T follicular helper cell (primary cell): Measurements from ENCODE around the gene DPYD.
"Not testable (repeated sequence)": the region's sequence is repeated elsewhere in the genome, so short reads cannot be mapped to it uniquely, and the experiment has no call there.

Experiments used
- DNase-seq: peaks from one replicate; pipeline ENCODE4 v3.0.0-alpha.2; 2020; ENCODE audit warnings: low read depth

The DPYD gene

DNA sequence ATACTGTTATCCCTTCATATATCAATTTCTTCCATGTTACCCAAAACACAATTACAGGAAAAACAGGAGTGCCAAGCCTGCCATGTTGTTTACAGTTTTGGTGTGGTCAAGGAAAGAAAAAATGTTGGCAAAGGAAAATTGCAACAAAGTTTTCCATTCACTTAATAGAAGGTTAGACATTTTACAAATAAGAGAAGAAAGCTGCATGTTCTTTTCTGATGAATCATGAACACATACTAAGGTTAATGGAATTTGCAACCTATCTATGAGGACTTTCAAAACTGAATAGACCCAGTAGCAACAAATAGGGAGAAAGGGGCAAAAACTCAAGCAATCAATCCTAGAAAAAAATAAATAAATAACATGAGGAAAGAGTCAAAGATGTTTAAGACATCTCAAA lies 556.7 kb downstream of the DPYD start:
- no peak for DNase-seq

DNA sequence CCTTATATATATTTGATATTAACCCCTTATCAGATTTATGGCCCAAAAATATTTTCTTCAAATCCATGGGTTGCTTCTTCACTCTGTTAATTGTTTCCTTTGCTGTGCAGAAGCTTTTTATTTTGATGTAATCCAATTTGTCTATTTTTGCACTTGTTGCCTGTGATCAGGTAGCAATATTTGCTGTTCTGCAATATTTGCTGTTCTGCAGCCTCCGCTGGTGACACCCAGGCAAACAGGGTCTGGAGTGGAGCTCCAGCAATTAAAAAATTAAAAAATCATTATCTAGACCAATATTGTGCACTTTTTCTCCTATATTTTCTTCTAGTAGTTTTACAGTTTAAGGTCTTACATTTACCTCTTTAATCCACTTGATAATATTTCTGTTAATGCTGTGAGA lies 564.5 kb downstream of the DPYD start:
- DNase-seq: no peak

DNA sequence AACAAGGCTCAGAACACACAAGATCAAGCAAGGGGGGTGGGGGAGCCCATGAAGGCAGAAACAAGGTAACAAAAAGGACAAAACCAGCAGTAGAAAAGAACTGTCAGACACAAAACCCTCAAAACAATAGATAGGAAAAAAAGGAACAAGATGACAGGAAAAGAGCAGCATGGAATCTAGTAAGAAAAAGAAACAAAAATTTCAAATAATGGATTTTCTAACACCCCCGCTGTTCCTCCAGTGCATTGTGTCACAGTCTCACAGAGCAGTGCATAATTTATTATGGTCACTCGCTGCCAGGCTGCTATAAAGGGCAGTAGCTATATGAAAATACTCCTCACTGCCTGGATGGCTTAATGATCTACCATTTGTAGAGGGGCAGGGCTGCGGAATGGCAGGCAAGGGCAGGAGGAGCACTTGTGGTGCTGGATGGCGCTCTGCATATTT lies 567.9 kb downstream of the DPYD start:
- no peak for DNase-seq

DNA sequence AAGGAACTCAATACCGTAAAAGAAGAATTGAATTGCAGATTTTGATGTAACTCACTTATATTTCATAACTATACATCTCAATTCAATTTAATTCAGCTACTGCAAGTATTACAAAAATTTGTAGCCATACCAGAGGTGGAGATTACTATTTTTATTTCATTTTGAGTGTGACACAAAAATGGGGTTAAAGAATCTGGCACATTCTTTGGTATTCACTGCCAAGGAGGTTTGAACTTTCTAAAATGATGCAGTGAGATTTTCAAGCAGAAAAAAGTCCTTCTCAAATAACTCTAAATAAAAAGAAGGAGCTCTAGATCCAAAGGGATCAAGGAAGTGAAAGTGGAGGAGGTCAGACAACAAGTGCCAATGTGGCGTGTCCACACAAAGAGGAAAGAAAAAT lies 569.0 kb downstream of the DPYD start:
- DNase-seq: no peak

DNA sequence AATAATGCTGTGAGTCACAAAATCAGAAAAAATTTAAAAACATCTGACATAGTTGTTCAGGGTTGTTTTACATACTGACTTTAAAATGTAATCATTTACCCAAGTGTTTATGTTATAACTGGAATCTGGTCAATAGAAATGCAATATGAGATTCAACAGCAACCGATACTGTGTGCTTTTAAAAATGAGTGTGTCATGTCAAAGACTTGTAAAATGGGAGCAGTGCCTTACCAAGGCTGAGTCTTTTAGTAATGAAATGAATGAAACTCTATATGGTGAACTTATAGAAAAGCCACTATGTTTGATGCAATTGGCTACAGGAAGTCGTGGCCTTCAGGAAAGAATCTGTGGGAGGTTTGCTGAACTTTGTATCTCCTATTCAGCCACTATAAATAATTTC lies 570.2 kb downstream of the DPYD start:
- no peak for DNase-seq

DNA sequence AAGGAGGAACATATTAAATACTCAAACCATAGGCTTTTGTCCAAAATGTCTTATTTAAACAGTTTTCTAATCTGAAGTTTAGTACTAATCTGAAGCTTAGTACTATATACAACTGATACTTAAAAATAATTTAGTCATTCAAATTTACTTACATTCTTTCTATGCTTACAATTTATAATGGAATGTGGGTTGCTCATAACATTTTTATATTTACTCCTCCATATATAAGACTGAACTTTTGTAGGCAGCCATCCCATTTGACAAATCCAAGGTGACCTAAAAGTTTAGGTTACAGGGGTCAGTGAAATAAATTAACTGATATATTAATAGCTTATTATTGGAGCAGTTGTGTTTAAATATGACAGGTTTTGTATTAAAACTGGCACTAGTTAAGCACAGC lies 570.6 kb downstream of the DPYD start:
- DNase-seq: no peak

DNA sequence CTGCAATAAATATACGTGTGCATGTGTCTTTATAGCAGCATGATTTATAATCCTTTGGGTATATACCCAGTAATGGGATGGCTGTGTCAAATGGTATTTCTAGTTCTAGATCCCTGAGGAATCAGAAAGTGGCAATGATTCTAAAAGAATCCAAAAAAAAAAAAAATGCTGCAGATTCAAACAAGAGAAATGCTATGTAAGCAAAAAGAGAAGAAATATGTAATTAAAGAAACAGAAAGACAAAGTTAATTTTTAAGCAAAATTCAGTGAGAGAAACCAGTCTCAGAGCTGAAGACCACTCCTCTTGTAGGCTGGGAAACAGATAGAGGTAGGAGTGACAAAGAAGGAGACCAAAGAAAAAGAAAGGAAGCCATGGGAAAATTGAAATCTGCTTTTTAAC lies 571.0 kb downstream of the DPYD start:
- DNase-seq: not testable (repeated sequence)

DNA sequence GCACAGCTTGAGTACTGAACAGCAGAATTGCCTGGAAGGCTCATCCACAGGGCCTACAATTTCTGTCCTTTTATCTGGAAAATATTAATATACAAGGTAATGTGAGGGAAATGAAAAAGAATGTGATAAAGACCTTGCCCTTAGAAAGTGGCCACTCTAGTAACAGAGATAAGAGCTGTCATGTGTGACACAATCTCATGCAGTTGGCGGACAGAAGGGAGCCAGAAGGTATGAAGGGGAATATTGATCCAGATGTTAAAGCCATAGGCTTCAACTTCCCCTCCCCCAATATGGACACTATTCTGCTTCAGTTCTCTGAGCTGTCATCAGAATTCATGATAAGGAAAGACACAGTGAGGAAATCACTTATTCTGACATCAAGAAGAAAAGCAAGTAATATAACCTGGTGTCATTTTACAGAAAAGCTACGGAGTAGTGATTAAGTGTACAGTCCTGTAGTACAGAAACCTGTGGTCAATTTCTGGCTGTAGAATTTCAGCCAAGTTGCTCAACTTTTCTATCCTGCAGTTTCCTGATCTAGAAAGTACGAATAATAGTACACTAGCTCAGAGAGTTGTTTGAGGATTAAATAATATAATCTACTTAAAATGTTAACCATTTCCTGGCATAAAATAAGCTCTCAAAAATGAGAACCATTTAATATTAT lies 572.1 kb downstream of the DPYD start:
- DNase-seq: no peak

DNA sequence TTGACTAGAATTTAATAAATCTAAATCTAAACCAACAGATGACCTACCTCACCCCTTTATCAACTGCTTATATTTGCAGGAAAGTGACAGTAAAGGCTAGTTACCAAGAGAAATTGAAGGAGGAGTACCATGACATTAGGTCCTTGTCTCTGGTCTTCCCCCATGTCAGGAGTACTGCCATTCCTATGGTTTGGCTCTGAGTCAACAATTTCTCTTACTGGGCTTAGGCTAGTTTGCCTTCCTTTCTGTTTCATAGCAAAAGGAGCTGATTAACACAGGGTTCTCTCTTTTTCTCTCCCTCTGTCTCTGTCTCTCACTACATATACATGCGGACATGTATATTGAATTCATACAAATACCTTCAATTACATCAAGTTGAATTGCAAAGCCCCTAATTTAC lies 579.9 kb downstream of the DPYD start:
- DNase-seq: no peak

DNA sequence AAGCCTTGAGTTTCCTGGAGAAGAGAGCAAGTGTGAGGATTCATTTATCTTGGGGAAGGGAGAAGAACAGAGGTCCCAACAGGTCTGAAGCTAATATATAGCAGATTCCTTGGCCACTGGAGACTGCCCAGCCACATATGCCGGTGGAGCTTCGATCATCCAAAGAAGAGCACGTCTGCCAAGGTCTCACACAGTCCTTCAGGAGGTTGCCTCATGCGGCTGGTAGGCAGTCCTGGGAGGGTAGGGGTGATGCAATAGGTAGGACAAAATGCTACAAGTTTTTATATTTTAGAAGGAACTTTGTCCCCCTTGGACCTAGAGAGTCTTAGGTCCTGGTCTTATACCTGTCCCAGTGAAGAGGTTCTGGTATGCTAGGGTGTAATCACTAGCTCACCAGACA lies 582.5 kb downstream of the DPYD start:
- no peak for DNase-seq

DNA sequence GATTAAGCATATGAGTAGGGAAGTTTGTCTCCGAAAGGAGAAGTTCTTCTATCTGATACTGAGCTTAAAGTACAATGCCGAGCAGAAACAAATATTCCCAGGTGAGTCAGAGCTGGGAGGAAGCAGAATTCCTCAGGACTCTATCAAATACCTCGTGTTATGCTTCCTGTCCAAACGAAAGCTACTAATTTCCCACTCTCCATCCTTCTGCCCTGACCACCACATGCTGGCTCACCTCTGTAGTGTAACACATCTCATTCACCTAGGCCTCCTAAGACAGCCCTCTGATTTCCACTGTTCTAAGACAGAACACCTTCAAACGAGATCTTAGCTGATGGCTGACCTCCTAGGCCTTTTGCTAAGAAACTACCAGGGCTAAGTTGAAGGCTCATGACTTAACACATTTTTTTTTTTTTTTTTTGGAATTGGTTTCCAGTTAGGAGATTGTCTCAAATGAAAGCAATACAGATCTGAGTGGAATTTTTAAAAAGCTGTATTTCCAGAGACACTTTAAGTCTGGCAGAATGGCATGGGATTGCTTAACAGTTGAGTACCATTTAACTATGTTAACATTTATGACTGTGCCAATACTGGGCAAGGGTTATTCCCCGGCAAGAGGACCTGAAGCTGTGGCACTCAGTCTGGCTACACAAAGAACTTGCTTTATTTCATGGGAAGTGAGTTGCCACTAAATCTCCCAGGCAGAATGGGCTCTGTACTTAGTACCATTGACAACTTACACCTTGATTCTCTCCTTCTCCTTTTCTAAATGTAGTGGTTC lies 583.4 kb downstream of the DPYD start:
- no peak for DNase-seq

DNA sequence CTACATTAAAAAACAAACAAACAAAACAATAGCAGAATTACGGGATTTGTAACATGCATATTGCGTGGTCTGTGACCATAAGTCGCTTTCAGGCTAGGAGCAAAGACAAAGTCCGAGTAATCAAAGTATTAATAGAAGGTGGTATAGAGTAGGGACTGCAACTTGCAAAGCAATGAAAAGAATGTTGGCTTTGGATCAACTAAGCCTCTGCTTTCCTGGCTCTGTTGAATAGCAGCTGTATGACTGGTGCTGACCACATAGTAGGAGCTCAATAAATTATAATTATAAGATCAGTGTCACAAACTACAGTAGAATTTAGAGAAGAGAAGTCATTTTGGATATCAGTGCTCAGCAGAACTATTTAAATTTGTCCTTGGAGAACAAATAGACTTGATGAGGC lies 586.4 kb downstream of the DPYD start:
- no peak for DNase-seq

DNA sequence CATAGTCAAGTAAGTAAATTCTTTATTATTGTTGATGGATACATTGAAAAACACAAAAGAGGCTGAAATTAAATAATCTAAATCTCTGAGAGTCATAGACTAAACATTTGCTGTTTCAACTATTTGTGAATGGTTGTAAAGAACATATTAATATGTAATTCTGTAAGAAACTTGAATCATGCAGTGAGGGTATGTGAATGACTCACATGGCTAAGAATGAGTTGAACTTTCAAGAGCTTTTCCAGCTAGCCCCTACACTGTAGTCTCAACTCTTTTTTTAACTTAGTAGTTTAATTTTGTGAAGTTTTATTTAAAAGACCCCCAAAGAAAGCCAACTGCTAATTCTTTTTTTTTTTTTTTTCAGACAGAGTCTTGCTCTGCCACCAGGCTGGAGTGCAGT lies 588.1 kb downstream of the DPYD start:
- no peak for DNase-seq

DNA sequence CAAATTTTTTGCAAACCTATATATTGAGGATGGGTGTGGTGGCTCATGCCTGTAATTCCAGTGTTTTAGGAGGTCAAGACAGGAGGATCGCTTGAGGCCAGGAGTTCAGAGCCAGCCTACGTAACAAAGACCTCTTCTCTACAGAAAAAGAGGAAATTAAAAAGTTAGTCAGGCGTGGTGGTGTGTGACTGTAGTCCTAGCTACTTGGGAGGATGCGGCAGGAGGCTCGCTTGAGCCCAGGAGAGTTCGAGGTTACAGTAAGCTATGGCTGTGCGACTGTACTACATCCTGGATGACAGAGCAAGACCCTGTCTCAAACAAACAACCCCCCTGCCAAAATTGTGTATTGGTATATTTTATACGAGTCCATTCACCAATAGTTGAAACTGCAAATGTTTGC lies 589.7 kb downstream of the DPYD start:
- no peak for DNase-seq

DNA sequence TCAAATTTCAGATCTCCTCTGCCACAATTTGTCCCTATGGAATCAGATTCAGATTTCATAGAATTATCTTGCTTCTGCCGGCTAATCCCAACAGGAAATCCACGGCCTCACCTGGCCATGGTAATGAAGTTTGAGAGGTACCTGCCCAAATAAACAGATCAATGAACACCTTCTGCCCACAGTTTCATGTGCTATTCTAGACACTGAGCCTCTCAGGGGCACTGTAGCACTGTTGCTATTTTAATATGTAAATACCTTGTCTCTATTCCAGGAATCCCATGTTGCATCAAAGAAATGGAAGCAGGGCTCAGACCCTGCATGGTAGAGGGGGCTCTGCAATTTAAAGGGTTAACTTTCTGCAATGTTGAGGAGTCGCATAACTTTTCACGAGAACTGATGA lies 606.1 kb downstream of the DPYD start:
- no peak for DNase-seq

DNA sequence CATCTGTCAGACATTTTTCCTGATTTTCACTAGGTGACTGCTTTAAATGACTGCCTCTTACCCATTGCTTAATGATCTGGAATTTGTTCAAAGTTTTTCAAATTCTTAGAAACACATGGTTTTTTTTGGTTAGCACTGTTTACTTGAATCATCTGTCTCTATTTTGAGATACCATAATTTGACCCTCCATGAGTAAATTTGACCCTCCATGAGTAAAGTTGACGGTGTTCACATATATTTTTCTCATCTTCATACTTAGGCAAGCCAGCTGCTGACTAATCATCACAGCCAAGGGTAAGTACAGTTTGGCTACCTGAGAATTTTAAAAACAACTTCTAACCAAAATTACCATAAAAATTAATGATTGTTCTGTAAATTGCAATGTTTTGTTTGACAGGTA lies 612.7 kb downstream of the DPYD start:
- no peak for DNase-seq

DNA sequence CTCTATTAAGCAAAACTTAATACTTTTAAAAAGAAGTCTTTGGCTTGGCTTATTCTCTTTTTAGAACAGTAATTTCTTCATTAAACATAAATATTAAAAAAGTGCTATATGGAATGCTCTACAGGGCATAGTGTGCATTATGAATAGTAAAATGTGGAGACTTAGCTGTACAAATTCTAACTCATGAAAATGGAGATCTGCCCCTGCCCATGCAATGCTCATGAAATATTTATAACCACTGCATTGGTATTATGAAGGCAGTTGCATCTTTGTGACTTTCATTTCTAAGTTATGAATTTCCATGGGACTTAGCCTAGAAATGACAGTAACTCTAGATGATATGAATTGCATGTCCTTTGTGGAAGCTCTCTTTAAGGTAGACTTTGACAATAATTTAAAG lies 613.3 kb downstream of the DPYD start:
- DNase-seq: no peak

DNA sequence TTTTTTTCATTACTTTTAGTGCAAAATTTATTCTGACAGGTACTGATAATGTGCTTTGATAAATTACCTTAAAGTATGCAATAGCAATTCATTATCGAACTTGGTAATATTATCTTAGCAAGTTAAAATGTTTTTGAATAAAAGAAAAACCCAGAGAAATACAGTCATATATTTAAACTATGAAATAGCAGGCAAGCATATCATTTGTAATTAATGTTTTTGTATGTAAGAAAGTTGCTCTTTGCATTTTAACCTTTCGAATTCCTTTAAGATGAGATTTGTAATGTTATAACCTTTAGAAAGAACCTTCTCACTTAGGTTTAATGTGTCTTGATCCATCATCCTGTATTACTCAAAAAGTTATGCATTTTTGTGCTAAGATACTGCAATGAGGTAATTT lies 613.7 kb downstream of the DPYD start:
- no peak for DNase-seq

DNA sequence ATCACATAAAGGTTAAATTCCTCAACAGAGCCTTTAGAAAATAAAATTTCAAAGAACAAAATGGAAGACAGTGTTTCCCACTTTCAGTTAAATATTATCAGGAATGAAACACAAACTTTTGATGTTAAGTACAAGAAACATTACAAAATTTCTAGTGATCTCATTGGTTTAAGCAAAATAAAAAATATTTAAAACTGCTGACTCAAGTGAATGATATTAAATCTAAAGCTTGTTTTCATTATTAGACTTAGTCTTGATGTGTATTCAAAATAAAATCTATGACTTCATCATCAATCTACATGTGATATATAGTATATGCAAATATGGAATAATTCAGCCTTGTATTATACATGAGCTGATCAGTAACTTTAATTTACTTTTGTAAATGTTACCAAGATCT lies 614.3 kb downstream of the DPYD start:
- DNase-seq: no peak

DNA sequence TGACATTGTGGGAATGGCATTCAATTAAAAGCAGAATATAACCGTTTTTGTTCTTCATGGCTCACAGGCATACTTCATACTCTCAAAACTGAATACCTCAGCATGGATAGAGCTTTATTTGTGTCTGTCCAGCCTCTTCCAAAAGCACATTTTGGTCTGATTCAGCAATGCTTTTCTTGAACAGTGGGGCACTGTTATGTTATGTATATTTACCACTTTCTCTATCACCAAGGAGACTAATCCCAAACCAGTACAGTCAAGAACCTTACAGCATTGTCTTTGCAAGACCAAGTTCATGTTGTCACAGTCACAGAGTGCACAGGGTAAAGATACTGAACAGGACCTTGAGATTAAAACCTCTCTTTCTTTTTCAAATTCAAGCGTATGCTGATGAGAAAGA lies 616.5 kb downstream of the DPYD start:
- DNase-seq: no peak

DNA sequence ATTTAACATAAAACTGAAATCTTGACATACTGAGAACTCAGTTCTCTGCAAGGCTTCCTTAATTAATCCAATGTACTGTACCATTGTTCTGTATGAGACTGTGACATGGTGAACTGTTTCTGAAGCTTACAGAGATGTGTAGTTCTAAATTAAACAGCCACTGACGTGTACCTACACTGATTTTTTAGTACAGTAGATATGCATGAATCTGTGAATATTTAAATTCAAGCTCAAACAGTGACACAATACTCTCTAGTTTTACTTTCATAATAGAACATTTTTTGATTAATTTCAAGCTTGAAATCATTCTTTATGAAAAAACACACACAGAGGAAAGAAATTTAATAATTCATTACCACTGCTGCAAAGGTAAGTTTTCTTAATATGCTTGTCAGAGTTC lies 621.9 kb downstream of the DPYD start:
- no peak for DNase-seq

DNA sequence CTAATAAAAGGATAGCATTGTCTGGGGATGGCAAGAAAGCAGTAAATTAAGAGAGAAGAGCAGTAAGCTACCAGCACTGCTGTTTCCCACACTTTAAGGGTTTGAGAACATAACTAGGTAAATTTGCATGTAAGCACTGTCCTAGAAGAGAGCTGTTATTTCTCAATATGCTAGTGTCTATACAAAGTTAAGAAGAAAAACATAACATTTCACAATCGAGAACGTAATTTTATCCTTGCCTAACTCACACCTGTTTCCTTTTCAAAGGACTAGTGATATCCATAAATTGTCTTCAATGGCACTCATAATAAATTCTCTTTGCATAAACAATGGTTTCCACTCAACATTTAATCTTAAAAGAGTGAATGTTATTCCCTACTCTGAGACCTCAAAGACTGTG lies 623.2 kb downstream of the DPYD start:
- no peak for DNase-seq

DNA sequence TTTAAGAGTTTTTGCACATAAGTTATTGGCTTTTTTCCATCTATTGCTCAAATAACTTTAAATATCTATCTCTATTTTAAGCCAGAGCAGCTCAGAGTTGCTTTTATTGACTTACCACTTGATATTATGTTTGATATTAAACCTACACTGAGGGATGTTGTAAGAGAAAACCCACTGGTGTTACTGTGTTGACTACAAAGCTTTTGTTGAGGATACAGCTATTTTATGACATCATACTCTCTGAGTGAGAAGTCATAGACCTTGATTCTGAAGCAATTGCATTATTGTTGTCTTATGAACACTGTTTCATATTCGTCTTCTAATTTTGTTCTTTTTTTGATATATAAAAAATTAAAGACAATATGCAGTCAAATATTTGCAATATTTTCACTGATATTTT lies 638.9 kb downstream of the DPYD start:
- DNase-seq: no peak
